Stimulated activated CD4-positive, alpha-beta T cell treated with anti-CD3 and anti-CD28 coated beads, Interleukin-2, amount 100 ng/mL, for 48 hours (primary cell): Measurements from ENCODE around the gene DOC2A.

Experiments
- DNase-seq, 2 donors: peaks; one replicate each; pipeline ENCODE4 v3.0.0-alpha.2; 2020

The DOC2A gene

GRCh38 chr16:29987371-29988085 lies 23.3 kb downstream of the DOC2A start:
- DNase-seq = no peak

GRCh38 chr16:29986931-29987330 lies 23.9 kb downstream of the DOC2A start:
- DNase-seq = no peak

GRCh38 chr16:29986231-29986630 lies 24.6 kb downstream of the DOC2A start:
- DNase-seq = no peak

GRCh38 chr16:29985271-29985811 lies 25.5 kb downstream of the DOC2A start:
- no peak for DNase-seq

- DNase-seq = no peak
Measured at GRCh38 chr16:29984764-29985147, 26.1 kb downstream of the DOC2A start.

GRCh38 chr16:29984137-29984763 lies 26.6 kb downstream of the DOC2A start:
- DNase-seq = no peak

GRCh38 chr16:29983420-29984136 lies 27.2 kb downstream of the DOC2A start:
- DNase-seq = no peak

GRCh38 chr16:29982560-29983419 lies 28.0 kb downstream of the DOC2A start:
- no peak for DNase-seq

- no peak for DNase-seq
Measured at GRCh38 chr16:29978564-29979270, 32.1 kb downstream of the DOC2A start.

- no peak for DNase-seq
Measured at GRCh38 chr16:29978081-29978480, 32.7 kb downstream of the DOC2A start.

- DNase-seq = no peak
Measured at GRCh38 chr16:29977063-29977825, 33.6 kb downstream of the DOC2A start.

- DNase-seq = no peak
Measured at GRCh38 chr16:29975811-29976511, 34.9 kb downstream of the DOC2A start.

- DNase-seq = no peak
Measured at GRCh38 chr16:29975134-29975538, 35.7 kb downstream of the DOC2A start.

GRCh38 chr16:29974291-29975133 lies 36.3 kb downstream of the DOC2A start:
- DNase-seq = no peak

GRCh38 chr16:29973384-29974246 lies 37.2 kb downstream of the DOC2A start, which contains the start of gene TAOK2:
Gene TAOK2, plus strand, starts transcription at chr16:29973868. Its CDS starts 3,905 bp downstream, at chr16:29977773.
- DNase-seq = peak; percentile 92 to 94

- no peak for DNase-seq
Measured at GRCh38 chr16:29972992-29973383, 37.8 kb downstream of the DOC2A start.

- no peak for DNase-seq
Measured at GRCh38 chr16:29972500-29972899, 38.3 kb downstream of the DOC2A start.

- no peak for DNase-seq
Measured at GRCh38 chr16:29971304-29971703, 39.5 kb downstream of the DOC2A start.

- DNase-seq = no peak
Measured at GRCh38 chr16:29968205-29968604, 42.6 kb downstream of the DOC2A start.
